H9 (cell line): ENCODE measurements around the gene MTCL1. TPM values are rescaled to one million over a fixed set of nuclear protein-coding genes. Genes with fewer than 3 reads are reported as not detected.

Source experiments
- DNase-seq: peaks from one replicate; pipeline ENCODE4 v3.0.0-alpha.2; 2017
- H2AFZ ChIP-seq: one replicate; pipeline ENCODE4 v1.6.1; 2013; ENCODE audit warnings: mild to moderate bottlenecking, low read length, control low read depth, moderate library complexity
- H2AK5ac ChIP-seq: 2 replicates; pipeline ENCODE4 v1.6.1; 2013; ENCODE audit warnings: low read length, control low read depth, mixed read lengths; ENCODE audit not compliant: insufficient read length
- H2BK120ac ChIP-seq: one replicate; pipeline ENCODE4 v1.6.1; 2013; ENCODE audit warnings: low read depth, mild to moderate bottlenecking, low read length, control low read depth, inconsistent platforms; ENCODE audit not compliant: poor library complexity, severe bottlenecking
- H2BK12ac ChIP-seq: 2 replicates; pipeline ENCODE4 v1.6.1; 2013; ENCODE audit warnings: low read length, control low read depth, mixed read lengths, low read depth; ENCODE audit not compliant: insufficient read length
- H2BK15ac ChIP-seq: 2 replicates; pipeline ENCODE4 v1.6.1; 2013; ENCODE audit warnings: low read depth, low read length, control low read depth
- H2BK20ac ChIP-seq: one replicate; pipeline ENCODE4 v1.6.1; 2013; ENCODE audit warnings: low read depth, mild to moderate bottlenecking, low read length, control low read depth, inconsistent platforms; ENCODE audit not compliant: poor library complexity, severe bottlenecking
- H2BK5ac ChIP-seq: 2 replicates; pipeline ENCODE4 v1.6.1; 2013; ENCODE audit warnings: low read length, control low read depth, mixed read lengths; ENCODE audit not compliant: insufficient read length
- H3K14ac ChIP-seq: 2 replicates; pipeline ENCODE4 v1.6.1; 2013; ENCODE audit warnings: low read length, control low read depth; ENCODE audit not compliant: insufficient read depth
- H3K18ac ChIP-seq: 2 replicates; pipeline ENCODE4 v1.6.1; 2013; ENCODE audit warnings: low read depth, mild to moderate bottlenecking, mixed read lengths, low read length, control low read depth; ENCODE audit not compliant: insufficient read length
- H3K23ac ChIP-seq: 2 replicates; pipeline ENCODE4 v1.6.1; 2013; ENCODE audit warnings: low read length, control low read depth, mixed read lengths, low read depth; ENCODE audit not compliant: insufficient read length
- H3K23me2 ChIP-seq: 2 replicates; pipeline ENCODE4 v1.6.1; 2013; ENCODE audit warnings: low read depth, mild to moderate bottlenecking, mixed read lengths, low read length, control low read depth; ENCODE audit not compliant: insufficient read length, poor library complexity, severe bottlenecking
- H3K27ac ChIP-seq: 2 replicates; pipeline ENCODE4 v1.5.1; 2013; ENCODE audit warnings: low read length, control low read depth, mixed read lengths, low read depth; ENCODE audit not compliant: insufficient read length
- H3K27me3 ChIP-seq: 2 replicates; pipeline ENCODE4 v1.6.1; 2013; ENCODE audit warnings: low read length, control low read depth, inconsistent platforms; ENCODE audit not compliant: insufficient read depth
- H3K4ac ChIP-seq: 2 replicates; pipeline ENCODE4 v1.6.1; 2013; ENCODE audit warnings: low read depth, mild to moderate bottlenecking, control low read depth, inconsistent platforms, low read length, moderate library complexity
- H3K4me1 ChIP-seq: 2 replicates; pipeline ENCODE4 v1.6.1; 2013; ENCODE audit warnings: low read length, control low read depth, inconsistent platforms; ENCODE audit not compliant: insufficient read depth
- H3K4me2 ChIP-seq: 2 replicates; pipeline ENCODE4 v1.6.1; 2013; ENCODE audit warnings: low read length, control low read depth, mixed read lengths; ENCODE audit not compliant: insufficient read length, insufficient read depth
- H3K56ac ChIP-seq: 2 replicates; pipeline ENCODE4 v1.6.1; 2013; ENCODE audit warnings: low read depth, mild to moderate bottlenecking, mixed read lengths, low read length, control low read depth; ENCODE audit not compliant: insufficient read length
- H3K79me1 ChIP-seq: 2 replicates; pipeline ENCODE4 v1.6.1; 2013; ENCODE audit warnings: low read depth, mild to moderate bottlenecking, moderate library complexity, low read length, control low read depth, inconsistent platforms; ENCODE audit not compliant: insufficient read depth, poor library complexity, severe bottlenecking
- H3K79me2 ChIP-seq: 2 replicates; pipeline ENCODE4 v1.6.1; 2013; ENCODE audit warnings: low read length, control low read depth, inconsistent platforms; ENCODE audit not compliant: insufficient read depth
- H3K9ac ChIP-seq: 2 replicates; pipeline ENCODE4 v1.6.1; 2013; ENCODE audit warnings: low read length, control low read depth, mixed read lengths; ENCODE audit not compliant: insufficient read length; ENCODE audit errors: extremely low read depth
- H3K9me3 ChIP-seq: one replicate; pipeline ENCODE4 v1.6.1; 2013; ENCODE audit warnings: low read depth, low read length, inconsistent platforms; ENCODE audit not compliant: control insufficient read depth
- H3T11ph ChIP-seq: one replicate; pipeline ENCODE4 v1.6.1; 2013; ENCODE audit warnings: mild to moderate bottlenecking, low read length, control low read depth, inconsistent platforms
- H4K20me1 ChIP-seq: one replicate; pipeline ENCODE4 v1.6.1; 2013; ENCODE audit not compliant: control insufficient read depth, insufficient read length, insufficient read depth
- H4K5ac ChIP-seq: 2 replicates; pipeline ENCODE4 v1.6.1; 2013; ENCODE audit warnings: low read depth, mild to moderate bottlenecking, mixed read lengths, low read length, control low read depth; ENCODE audit not compliant: insufficient read length
- H4K8ac ChIP-seq: replicated peaks from 2 replicates; pipeline ENCODE4 v1.6.1; 2013; ENCODE audit warnings: low read length, control low read depth, mixed read lengths, low read depth; ENCODE audit not compliant: insufficient read length
- H4K91ac ChIP-seq: 2 replicates; pipeline ENCODE4 v1.6.1; 2013; ENCODE audit warnings: low read depth, mild to moderate bottlenecking, moderate library complexity, mixed read lengths, low read length, control low read depth; ENCODE audit not compliant: insufficient read length
- H3K27ac Mint-ChIP-seq, 3 experiments: 2 replicates in 2 of 3; 3 replicates in 1 of 3; pipeline ENCODE4 v1.8.0; 2020 to 2021; ENCODE audit warnings: mixed read lengths in 3 of 3, mild to moderate bottlenecking in 1 of 3, moderate library complexity in 1 of 3
- H3K27me3 Mint-ChIP-seq: 2 replicates; pipeline ENCODE4 v1.8.0; 2021; ENCODE audit warnings: low read depth, mild to moderate bottlenecking, moderate library complexity, mixed read lengths
- H3K36me3 Mint-ChIP-seq, 3 experiments: 2 replicates in 2 of 3; 3 replicates in 1 of 3; pipeline ENCODE4 v1.8.0; 2020 to 2021; ENCODE audit warnings: low read depth in 3 of 3, mixed read lengths in 3 of 3; ENCODE audit not compliant: insufficient read depth in 1 of 3
- H3K4me1 Mint-ChIP-seq, 2 experiments: 2 replicates each; pipeline ENCODE4 v1.8.0; 2020; ENCODE audit warnings: mixed read lengths in 2 of 2
- H3K4me3 Mint-ChIP-seq, 2 experiments: 2 replicates in 1 of 2; 3 replicates in 1 of 2; pipeline ENCODE4 v1.8.0; 2020 to 2021; ENCODE audit warnings: mild to moderate bottlenecking in 2 of 2, mixed read lengths in 2 of 2, moderate library complexity in 1 of 2
- H3K9me3 Mint-ChIP-seq, 2 experiments: 2 replicates in 1 of 2; 3 replicates in 1 of 2; pipeline ENCODE4 v1.8.0; 2020; ENCODE audit warnings: mild to moderate bottlenecking in 2 of 2, mixed read lengths in 2 of 2, moderate library complexity in 1 of 2
- CTCF ChIP-seq: fragments of 200-600 bp; sonication (generic); conservative IDR thresholded peaks from 3 replicates; pipeline ENCODE4 v1.8.0; 2021; ENCODE audit warnings: antibody characterized with exemption, mild to moderate bottlenecking
- WGBS: extraction: QIAGEN DNeasy Blood & Tissue Kit; methylation state at CpG from one replicate; pipeline ENCODE4 v1.1.7; 2013; ENCODE audit warnings: missing lambda C conversion rate, low lambda C conversion rate, mixed read lengths; ENCODE audit not compliant: insufficient read length; ENCODE audit errors: extremely low coverage; 5-methylcytosine and 5-hydroxymethylcytosine counted together
- total RNA-seq: library from RNA; stranded (reverse); gene quantifications from 2 replicates; pipeline ENCODE4 v1.2.1, GENCODE V29; 2021

The MTCL1 gene
- total RNA-seq, 1 experiment from 2014 or later, result 50.7 TPM

- Histone ChIP-seq H3K23ac (no peak overlapping the region), H2BK5ac (no peak overlapping the region), H4K91ac (no peak overlapping the region), H2BK20ac (no peak overlapping the region), H3K4ac (no peak overlapping the region), H3K56ac (no peak overlapping the region), H2AK5ac (no peak overlapping the region), H3T11ph (no peak overlapping the region), H3K23me2 (no peaks in the 10 kb centered on the region), H3K9ac (peak overlapping the region; percentile 11), H2BK15ac (no peak overlapping the region), H3K27me3 (no peaks in the 10 kb centered on the region), H4K20me1 (no peaks in the 10 kb centered on the region), H2AFZ (no peak overlapping the region), H3K27ac (no peak overlapping the region), H2BK12ac (no peak overlapping the region), H4K8ac (no peak overlapping the region), H3K4me1 (peaks cover 23% of the 10 kb centered on the region; the same call in 1 of the 2 replicates), H3K9me3 (no peaks in the 10 kb centered on the region), H3K4me2 (no peak overlapping the region), H3K18ac (no peak overlapping the region), H4K5ac (no peak overlapping the region), H2BK120ac (no peak overlapping the region), H3K79me1 (no peaks in the 10 kb centered on the region), H3K14ac (no peak overlapping the region), H3K79me2 (no peaks in the 10 kb centered on the region)
- Mint-ChIP-seq H3K27me3 (no peaks in the 10 kb centered on the region), H3K36me3 (peaks cover 3 to 33% (median 31%) of the 10 kb centered on the region in 3 experiments; a peak in 6 of 7 replicates), H3K4me1 (peaks cover 59 to 67% of the 10 kb centered on the region in 2 experiments), H3K4me3 (no peak overlapping the region; a peak in 1 of 5 replicates), H3K27ac (peak overlapping the region; percentile 18 to 85 (median 82); a peak in 6 of 7 replicates), H3K9me3 (no peaks in the 10 kb centered on the region)
- TF ChIP-seq CTCF, result no peak
- DNase-seq, result no peak
- no CpG with 5 or more reads among the region's 13 CpGs for WGBS
These were observed 88.2 kb downstream of the MTCL1 start for GRCh38 chr18:8793445-8794155.
